ENCODE results near the gene P4HA2. TPM values are rescaled to one million over a fixed set of nuclear protein-coding genes. Genes with fewer than 3 reads are reported as not detected.

Gene P4HA2
- polyA plus RNA-seq, 1 donor: 52.5 TPM

DNA sequence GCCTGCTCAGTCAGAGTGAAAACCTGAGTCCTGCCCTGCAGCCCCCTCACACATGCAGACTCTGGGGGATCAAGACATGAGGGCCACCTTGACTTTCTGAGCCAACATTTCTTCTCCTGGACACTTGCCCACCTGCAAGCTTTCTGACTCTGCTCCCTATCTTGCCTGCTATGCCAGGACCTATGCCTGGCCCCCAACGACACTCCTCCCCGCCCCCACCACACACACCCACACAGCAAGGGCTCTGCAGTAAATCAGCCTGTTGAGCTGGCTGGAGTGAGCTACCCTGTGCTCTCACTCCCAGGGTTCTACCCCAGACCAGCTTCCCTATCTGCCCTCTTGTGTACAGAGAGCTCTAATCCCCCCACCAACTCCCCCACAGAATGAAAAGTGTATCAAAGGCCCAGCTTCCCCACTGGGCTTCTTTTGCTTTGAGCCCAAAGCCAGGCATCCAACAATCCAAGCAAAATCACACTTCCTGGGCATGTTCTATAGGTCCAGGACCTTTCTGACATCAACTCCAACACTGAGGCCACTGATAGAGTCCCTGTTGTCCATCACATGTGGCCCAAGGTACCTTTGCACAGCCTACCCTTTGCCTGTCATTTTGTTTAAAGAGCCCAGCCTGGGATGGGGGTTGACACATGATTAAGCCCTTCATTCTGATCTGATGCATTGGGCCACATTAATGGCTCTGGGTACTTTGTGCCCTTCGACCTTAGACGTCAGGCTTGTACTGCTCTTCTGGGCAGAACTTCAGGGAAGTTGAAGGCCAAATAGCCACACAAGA lies 37.1 kb upstream of the P4HA2 start:
- DNase-seq: no peak

DNA sequence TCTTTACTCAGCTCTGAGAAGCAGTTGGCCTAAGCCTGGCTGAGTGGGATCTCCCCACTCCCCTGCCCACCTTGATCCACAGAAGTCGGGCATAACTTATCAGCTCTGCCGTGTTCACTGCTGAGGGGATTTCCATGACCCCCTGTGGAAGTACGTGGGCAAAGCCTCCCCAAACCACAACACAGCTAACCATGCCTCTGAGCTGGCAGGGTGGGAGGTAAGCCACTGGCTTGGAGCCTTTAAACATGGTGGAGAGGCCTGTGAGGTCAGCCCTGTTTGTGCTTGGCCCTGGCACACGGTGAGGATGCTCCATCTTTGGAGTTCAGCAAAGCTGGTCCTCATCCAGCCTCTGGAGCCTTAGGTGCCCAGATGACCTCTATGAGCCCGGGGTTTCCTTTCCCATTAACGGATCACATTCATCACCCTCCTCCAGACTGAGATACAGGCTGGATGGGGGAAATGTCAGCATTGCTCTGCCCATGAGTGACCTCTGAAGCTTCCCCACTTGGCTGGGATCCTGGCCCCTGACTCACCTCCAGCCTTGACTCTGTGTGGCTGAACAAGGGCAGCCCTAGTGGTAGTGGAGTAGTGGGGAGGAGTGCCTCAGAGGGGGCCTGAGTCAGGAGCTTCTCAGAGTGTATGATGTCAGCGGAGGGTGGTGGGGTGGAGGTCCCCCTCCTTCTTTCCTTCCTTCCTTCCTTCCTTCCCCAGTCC lies 36.1 kb upstream of the P4HA2 start:
- no peak for DNase-seq

DNA sequence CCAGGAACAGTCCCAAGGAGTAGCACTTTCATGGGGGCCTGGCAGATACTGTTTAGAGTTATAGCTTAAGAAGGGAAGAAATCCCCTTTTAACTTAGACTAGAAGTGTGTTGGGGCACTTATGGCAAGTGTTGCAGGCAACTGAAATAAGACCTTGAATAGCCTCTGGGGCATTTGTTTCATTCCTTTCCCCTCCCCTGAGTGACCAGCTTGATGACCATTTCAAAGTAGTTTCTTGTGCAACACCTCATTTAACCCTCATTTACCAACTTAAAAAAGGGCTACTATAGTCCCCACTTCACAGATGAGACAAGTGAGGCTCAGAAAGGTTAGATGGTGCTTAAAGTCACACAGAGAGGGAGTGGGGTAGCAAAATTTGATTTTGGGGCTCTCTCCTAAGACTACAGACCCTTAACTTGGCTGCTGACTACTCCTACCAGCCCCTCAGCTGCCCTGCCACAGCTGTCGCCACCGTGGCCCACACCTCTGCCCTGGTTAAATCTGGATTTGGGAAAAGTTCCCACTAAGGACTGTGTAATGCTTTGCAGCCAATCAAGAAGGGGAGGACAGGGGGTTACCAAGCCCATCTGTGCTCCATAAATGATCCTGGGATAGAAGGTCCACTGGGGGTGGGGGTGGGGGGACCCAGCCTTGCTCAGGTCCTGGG lies 35.4 kb upstream of the P4HA2 start:
- DNase-seq: no peak

DNA sequence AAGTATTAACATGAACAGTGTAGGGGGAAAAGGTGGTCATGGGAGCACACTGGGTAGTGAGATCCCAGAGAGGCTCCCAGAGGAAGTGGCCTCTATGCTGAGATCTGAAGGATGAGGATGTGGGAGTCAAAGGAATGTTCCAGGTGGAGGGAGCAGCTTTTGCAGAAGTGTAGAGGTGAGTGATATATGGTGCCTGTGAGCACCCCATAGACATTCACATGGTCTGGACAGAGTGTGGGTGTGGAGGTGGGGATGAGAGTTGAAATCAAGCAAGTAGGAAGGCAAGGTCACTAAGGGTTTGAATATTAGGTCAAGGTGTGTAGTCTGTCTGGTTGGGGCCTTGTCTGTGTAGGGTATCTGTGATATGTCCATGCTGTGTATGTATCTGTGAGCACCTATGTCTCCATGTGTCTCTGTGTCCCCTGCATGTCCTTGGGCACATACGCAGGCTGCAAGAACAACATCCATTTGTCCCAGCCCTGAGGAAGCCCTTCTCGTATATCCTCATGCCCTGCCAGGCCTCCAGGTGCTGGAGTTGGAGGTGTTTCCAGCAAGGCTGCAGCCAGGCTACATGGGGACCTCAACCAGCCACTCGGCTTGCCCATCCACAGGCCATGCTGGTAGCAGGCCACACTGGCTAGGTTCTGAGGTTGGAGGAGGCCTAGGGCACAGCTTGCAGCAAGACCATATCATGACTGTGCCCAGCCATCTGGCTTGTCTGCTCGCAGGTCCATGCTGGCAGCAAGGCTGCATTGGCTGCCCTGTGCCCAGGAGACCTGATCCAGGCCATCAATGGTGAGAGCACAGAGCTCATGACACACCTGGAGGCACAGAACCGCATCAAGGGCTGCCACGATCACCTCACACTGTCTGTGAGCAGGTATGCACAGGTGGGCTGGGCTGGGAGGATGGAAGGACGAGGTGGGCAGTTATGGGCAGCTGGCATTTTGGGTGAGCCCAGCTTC lies 34.5 kb upstream of the P4HA2 start:
- DNase-seq: no peak

DNA sequence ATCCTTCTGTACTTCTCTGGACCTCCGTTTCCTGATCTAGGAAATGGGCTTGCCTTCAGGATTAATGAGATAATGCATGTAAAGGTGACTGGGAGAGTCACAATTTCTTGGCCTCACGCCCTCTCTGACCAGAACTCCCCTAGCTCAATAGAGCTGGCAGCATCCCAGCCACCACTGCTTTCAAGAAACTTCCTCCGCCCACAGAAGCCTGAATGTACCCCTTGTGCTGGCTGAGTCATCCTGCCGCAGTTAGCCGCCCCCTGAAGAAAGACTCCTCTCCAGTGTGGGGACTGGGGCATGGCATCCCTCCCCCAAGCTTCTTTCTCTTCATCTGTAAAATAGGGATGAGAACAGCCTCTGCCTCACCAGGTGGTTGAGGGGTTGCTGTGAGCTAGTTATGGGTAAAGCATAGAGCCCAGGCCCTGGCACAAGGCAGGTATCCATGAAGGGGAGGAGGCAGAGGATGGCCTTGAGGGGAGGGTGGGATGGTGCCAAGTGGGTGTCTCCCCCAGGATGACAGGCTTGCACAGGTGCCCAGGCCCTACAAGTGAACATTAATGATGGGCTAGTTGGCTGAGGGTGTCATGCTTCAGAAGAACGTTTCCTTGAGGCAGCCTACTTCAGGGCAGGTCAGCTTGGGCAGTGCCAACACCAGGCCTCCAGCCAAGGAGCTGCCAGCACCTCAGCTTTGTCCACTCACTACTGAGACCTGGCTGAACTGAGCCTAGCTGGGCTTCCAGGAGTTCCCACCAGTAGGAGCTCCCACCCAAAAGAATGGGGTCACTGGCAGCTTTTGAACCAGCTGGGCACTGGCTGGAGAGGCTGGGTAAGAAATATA lies 33.3 kb upstream of the P4HA2 start:
- DNase-seq: no peak

DNA sequence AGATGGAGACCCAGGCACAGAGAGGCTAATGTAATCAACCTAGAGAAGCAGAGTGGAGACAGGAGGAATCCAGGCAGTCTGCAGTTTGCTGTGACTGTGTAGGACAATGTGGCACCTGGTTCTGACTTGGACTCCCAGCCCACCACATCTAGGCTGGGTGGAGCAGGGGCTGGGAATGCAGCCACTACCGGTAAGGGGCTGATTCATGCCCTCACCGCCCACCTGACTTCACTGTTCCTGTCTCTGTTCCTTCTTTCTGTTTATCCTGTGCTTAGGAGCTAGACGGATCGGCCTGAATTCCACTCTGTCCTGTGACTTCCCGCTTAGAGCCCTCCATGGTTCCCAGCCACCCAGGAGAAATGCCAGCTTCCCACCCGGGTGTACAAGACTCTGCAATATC lies 32.4 kb upstream of the P4HA2 start:
- DNase-seq: no peak

DNA sequence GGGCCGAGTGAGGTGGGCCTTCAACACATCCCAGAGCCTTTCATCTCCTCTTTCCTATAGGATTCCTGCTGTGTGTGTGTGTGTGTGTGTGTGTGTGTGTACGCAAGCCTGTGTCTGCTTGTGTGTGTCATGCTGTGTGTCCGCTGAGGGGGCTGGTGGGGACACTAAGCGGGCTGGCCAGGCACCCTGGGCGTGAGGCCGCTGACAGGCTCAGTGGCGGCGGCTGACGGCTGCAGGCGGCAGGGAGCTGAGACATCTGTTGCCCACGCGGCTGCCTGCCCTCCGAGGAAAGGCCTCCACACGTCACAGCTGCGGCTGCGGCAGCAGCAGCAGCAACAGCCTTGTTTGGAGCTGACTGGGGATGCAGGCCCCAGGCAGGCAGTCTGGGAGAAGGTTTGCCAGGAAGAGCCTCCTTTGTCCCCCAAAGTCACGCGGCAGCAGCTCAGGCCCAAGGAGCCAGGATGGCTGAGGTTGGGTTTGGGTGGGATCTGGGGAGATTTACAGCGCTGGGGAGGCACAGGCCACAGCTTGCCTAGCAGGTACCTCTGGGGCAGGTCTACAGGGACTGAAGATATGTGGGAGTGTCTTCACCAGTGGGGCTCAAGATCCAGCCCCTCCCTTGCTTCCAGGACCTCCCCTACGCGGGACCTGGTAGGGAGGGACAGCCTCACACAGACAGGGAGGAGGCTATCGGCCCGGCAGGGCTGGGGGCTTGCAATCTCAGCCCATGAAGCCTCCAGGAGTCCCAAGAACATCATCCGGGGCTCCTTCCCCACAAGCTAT lies 31.6 kb upstream of the P4HA2 start:
- peak; percentile 73 for DNase-seq

DNA sequence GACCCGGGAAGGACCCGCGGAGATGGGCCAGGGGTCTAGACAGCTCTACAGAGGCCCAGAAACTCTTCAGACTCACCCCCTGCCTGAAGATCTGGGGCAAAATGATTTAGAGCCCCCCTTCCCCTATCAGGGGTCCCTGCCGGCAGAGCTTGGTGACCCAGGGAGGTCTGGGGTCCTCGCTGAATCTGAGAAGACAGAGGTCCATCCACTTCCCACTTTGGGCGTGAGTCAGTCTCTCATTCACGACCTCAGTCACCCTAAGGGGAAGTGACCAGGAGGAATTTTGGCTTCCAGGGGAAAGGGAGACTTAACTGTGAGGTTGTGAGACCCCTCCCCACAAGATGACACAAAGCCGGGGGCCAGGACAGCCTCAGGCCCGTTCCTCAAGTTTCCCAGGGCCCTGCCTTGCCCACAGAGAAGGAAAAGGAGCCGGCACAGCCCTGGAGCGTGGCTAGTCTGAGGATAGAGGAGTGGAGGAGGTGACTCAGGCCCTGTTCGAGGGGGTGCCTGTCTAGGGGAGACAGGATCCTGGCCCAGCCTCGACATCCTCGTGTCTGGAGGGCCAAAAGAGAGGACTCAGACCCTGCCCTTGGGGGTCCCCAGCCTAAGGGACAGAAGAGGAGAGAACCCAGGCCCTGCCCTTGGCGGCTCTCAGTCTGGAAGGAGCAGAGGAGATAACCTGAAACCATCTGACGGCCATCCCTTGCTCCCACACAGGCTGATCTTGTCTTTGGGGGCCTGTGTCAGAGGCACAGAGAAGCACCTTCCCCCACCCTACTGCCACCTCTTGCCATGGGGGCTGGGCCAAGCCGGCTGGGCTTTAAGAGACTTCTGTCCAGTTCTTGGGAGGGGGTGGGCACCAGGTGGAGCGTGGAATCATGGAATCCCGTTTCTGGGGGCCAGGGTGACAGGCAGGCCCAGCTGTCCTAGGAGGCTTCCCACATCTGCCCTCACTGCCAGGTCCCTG lies 30.7 kb upstream of the P4HA2 start:
- DNase-seq: no peak

DNA sequence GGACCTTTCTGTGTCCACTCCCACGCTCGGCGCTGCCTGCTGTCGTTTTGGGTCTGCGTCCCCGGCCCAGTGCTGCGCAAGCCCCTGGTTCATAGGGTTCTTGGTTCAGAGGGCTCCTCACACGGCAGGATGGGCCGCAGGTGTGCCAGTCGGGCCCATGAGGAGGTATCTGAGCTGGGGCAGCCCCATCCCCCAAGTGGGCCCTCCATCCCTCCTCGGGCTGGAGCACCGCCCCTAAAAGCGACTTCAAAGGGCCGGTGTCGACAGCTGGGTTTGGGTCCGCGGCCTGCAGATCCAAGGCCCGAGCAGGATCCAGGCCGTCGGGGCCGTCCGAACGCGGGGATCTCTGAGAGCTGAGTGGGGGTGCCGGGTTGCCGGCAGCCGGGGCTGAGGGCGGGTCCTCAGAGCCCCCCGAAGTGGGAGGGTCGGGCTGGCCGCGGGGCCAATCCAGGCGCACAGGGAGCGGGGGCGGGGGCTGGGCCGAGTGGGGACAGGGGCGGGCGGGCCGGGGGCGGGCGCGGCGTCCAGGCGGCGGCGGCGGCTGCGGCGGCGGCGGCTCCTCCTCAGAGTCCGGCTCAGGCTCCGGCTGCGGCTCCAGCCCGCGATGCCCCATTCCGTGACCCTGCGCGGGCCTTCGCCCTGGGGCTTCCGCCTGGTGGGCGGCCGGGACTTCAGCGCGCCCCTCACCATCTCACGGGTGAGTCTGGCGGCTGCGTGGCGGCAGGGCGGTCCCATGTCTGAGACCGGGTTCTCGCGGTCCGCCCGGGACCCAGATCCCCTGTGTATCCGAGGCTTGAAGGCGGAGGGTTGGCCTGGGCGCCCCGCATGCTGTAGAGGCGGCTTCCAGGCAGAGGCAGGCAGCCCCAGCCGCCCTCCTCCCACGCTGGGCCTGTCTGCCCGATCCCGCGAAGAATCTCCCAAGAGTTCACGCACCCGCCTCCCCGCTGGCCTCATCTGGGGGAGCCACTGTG lies 29.8 kb upstream of the P4HA2 start, which contains the start of gene PDLIM4:
Gene PDLIM4, plus strand, starts transcription at position 566 of the 971 bp plus-strand sequence. Its CDS starts 39 bp downstream, at position 605.
- peak; percentile 72 for DNase-seq

DNA sequence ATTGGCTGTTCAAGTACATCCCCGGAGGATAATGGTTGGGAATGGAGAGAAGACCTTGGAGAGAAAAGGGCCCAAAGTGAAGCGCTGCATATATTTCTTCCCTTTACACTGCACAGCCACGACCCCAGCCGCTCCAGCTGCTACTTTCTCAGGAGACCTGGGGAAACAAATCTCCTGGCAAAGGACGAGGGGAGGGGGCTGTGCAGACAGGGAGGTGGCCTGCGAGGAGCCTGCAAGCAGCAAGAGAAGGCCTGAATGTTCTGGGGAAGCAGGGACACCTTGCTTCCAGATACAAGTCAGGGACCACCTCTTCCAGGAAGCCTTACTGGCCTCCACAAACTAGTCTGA lies 29.1 kb upstream of the P4HA2 start:
- DNase-seq: no peak

DNA sequence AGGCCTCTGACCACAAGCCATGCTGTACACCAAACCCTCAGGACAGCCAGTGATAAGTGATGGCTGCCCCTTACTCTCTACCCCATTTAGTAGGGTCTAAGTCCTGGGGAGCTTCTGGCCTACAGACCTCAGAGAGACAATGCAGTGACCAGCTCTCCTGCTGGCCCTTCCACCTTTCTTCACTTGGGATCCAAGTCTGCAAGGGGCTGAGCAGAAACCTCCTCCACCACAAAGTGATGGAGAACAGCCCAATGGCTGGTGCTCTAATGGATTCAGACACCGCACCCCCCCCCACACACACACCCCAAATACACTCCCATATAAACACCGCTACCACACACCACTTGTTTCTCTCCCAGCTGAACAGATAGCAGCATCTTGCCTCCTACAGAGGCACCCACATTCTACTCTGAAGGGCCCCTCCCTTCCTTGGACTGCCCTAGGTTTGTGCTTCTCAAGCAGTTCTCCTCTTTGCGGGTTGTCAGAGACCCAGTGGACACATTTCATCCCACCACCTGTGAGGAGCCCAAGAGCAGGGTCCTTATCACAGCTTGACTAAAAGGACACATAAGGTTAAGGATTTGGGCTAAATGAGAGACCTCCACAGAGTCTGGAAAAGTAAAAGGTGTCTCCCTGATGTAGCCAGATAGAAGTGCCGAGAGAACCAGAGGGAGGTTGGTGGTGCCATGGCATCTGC lies 28.6 kb upstream of the P4HA2 start:
- no peak for DNase-seq

DNA sequence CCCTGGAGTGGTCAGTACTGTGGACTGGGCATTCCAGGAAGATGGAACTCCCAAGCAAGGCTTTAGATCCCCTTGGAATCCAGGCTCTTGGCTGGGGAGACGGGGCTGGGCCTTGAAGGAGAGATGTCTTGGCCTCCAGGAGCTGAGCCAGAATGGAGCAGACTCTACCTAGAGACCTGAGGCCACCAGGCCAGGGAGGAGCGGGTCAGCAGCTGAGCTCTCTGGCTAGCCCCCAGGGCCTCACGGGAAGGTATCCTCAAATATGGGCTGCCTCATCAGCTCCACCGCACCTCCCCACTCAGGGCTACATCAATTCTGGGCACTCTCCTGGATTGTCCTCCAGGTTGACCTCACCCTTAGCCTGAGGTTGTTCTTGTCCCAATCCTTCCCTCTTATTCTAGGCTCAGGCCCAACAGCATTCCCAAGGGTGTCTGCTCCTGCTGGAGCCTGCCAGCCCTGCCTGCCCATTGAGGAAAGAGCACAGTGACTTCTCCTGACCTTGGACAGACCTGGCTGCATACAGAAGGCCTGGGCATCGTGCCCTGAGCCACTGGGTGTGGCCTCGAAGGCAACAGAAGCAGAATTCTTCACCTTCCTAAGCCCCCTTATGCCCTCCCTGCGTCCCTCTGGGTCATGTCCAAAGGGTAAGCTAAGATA lies 26.8 kb upstream of the P4HA2 start:
- no peak for DNase-seq

DNA sequence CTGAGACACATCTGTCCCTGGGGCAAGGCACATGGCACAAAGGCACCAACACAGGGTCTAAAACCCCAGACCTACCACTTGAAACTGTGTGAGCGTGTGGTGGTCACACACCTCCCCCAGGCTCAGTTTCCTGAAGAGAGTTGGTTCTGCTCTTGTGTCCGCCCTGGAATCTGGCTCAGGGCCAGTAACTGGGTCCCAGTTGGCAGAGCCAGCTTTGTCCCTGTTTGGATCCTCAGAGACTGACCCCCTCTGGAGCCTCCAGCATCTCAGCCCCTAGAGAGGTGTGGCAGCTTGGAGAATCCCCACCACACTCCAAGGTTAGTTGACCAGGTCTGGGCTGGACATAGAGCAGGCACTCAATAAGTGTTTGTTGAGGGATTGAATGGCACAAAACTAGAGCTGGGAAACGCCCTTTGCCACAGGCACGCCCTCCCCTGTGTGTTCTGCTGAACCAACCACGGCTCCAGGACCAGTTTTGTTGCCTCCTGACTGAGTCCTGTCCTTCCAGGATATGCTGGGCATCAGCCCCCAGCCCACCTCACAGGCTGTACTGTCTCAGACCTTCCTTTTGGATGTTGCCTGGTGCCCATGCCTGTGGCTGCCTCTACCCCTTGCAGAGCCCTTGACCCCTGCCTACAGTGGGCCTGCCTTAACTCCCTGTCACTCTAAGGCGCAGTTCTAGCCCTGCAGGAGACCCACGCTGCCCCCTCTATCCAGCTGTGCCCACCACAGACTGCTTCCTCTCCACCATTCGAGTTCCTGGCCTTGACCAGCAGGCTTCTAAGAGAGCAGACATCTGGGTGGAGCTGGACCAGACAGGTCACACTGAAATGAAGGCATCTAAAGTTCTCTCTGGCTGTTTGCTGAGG lies 26.0 kb upstream of the P4HA2 start:
- DNase-seq: no peak

DNA sequence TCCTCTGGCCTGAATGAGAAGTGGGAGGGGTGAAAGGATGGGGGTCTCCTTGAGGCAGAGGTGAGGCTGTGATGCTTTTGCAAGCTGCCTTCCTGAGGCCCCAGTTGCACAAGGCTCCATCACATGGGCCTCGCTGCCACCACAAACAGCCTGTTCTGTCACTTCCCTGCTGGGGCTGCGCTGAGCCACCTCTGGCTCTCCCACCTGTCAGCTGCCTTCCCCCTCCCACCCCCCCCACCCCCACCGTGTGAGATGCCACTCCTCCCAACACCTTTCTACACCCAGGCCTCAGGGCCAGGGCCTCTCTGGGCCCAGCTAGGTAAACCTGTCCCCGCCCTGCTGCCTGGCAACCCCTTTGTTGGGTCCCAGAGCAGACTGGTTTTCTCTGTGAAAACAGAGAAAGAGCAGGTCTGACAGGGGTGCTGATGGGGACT lies 25.4 kb upstream of the P4HA2 start:
- no peak for DNase-seq

DNA sequence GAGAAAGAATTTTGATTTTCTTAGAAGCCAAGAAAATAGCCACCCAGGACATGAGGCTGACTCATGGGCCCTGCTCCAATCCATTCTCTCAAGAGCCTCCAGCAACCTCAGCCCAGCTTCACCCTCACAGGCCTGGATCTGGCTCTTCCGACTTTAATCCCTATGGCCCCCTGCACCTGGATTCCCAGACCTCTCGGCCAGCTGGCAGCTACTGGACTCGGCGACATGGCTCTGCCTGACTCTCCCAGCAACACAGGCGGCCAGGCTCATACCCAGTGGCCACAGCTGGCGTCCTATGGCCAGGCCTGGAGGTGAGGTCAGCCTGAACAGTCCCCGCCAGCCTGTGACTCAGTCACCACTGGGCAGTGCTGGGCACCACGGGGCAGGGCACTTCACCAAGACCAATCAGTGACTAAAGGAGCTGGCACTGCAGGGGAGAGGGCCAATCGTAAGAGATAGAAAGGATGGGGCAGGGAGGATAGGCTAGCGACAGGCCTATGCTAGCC lies 23.6 kb upstream of the P4HA2 start:
- DNase-seq: no peak

DNA sequence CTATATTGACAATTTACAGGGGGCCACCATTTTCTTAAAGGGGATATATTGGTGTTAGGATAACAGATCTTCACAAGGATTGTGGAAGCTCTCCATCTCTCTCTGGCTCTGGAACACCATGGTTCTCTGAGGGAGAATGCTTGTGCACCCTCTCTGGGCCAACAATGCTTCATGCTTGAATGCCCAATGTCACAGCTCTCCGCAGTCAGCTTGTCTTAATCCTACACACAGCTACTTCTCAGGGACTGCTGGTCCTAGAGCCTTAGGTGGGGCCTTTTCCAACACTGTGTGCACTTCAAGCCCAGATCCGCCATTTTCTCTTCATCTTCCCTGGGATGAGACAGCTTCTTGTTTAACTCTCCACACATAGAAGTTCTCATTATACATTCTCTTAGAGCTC lies 22.9 kb upstream of the P4HA2 start:
- no peak for DNase-seq

Measured in hindlimb muscle (tissue), 1 donor.